Measurements from ENCODE around the gene HTRA3.
"Not testable (repeated sequence)": the region's sequence is repeated elsewhere in the genome, so short reads cannot be mapped to it uniquely, and the experiment has no call there.

Gene HTRA3

GRCh38 chr4:8333726-8334460 is 64.3 kb downstream of the HTRA3 start:
- DNase-seq (ENCODE audit: low spot score): no peak
- no peak for TF ChIP-seq CTCF (IDR thresholded peaks at IDR 0.05; ENCODE audit: extremely low read depth, insufficient read depth, missing control alignments)
- in situ Hi-C loops (cut with MboI; ENCODE audit: low pct_unique_long_range_greater_than_20kb, low sequenced_read_pairs, unreplicated experiment): no loop called here

GRCh38 chr4:8334786-8335460 is 65.4 kb downstream of the HTRA3 start:
- no peak for DNase-seq (ENCODE audit: low spot score)
- TF ChIP-seq CTCF (IDR thresholded peaks at IDR 0.05; ENCODE audit: extremely low read depth, insufficient read depth, missing control alignments): no peak
- in situ Hi-C loops (cut with MboI; ENCODE audit: low pct_unique_long_range_greater_than_20kb, low sequenced_read_pairs, unreplicated experiment): no loop called here

- in situ Hi-C loops (cut with MboI; ENCODE audit: low pct_unique_long_range_greater_than_20kb, low sequenced_read_pairs, unreplicated experiment): no loop called here
- no peak for DNase-seq (ENCODE audit: low spot score)
- no peak for TF ChIP-seq CTCF (IDR thresholded peaks at IDR 0.05; ENCODE audit: extremely low read depth, insufficient read depth, missing control alignments)
Measured at GRCh38 chr4:8335848-8336247, 66.3 kb downstream of the HTRA3 start.

GRCh38 chr4:8336412-8337075 is 67.0 kb downstream of the HTRA3 start:
- TF ChIP-seq CTCF (IDR thresholded peaks at IDR 0.05; ENCODE audit: extremely low read depth, insufficient read depth, missing control alignments): no peak
- no peak for DNase-seq (ENCODE audit: low spot score)
- in situ Hi-C loops (cut with MboI; ENCODE audit: low pct_unique_long_range_greater_than_20kb, low sequenced_read_pairs, unreplicated experiment): no loop called here

GRCh38 chr4:8338351-8338961 is 68.9 kb downstream of the HTRA3 start:
- no peak for TF ChIP-seq CTCF (IDR thresholded peaks at IDR 0.05; ENCODE audit: extremely low read depth, insufficient read depth, missing control alignments)
- in situ Hi-C loops (cut with MboI; ENCODE audit: low pct_unique_long_range_greater_than_20kb, low sequenced_read_pairs, unreplicated experiment): no loop called here
- DNase-seq (ENCODE audit: low spot score): no peak

- in situ Hi-C loops (cut with MboI; ENCODE audit: low pct_unique_long_range_greater_than_20kb, low sequenced_read_pairs, unreplicated experiment): no loop called here
- TF ChIP-seq CTCF (IDR thresholded peaks at IDR 0.05; ENCODE audit: extremely low read depth, insufficient read depth, missing control alignments): no peak
- no peak for DNase-seq (ENCODE audit: low spot score)
Measured at GRCh38 chr4:8340781-8341241, 71.3 kb downstream of the HTRA3 start.

GRCh38 chr4:8341281-8341680 is 71.7 kb downstream of the HTRA3 start:
- DNase-seq (ENCODE audit: low spot score); in situ Hi-C loops (cut with MboI; ENCODE audit: low pct_unique_long_range_greater_than_20kb, low sequenced_read_pairs, unreplicated experiment): not testable (repeated sequence)
